Measurements from ENCODE around the gene SPIRE1. TPM values are rescaled to one million over a fixed set of nuclear protein-coding genes. Genes with fewer than 3 reads are reported as not detected.

The SPIRE1 gene
- total and polyA plus RNA-seq, 2 of the 4 experiments (the other 2 are of a cell fraction), result 11.6 to 31.4 TPM

- Histone ChIP-seq H3K27me3 (ENCODE audit: control insufficient read depth, insufficient read depth, low read length) (no peaks in the 10 kb centered on the region), H3K4me3 (ENCODE audit: insufficient read depth, low read depth, low read length) (no peak overlapping the region), H2BK120ac (ENCODE audit: low read depth, low read length) (no peak overlapping the region), H3K4me1 (ENCODE audit: control insufficient read depth, insufficient read depth, low read length) (no peaks in the 10 kb centered on the region), H3K9me3 (ENCODE audit: control insufficient read depth, insufficient read depth, low read length) (no peaks in the 10 kb centered on the region), H3K9ac (ENCODE audit: low read depth, low read length) (no peak overlapping the region), H4K5ac (ENCODE audit: low read depth, low read length) (no peak overlapping the region), H2AK9ac (replicated peaks; ENCODE audit: low read depth, low read length, poor library complexity) (no peak overlapping the region), H4K91ac (ENCODE audit: insufficient read depth, low read depth, low read length) (no peak overlapping the region), H2BK5ac (ENCODE audit: low read depth, low read length, poor library complexity, severe bottlenecking) (no peak overlapping the region), H3K18ac (ENCODE audit: low read depth, low read length) (no peak overlapping the region), H2BK20ac (ENCODE audit: low read depth, low read length) (no peak overlapping the region), H3K4ac (ENCODE audit: low read depth, low read length) (no peak overlapping the region), H3K79me1 (ENCODE audit: low read depth in 1 of 2, low read length in 2 of 2) (peaks cover 0 to 4% of the 10 kb centered on the region in 2 experiments; a peak in 1 of 4 replicates), H3K27ac (ENCODE audit: insufficient read depth, low read length) (no peak overlapping the region), H3K36me3 (ENCODE audit: control insufficient read depth, insufficient read depth, low read length) (peaks cover 18% of the 10 kb centered on the region), H3K23ac (ENCODE audit: low read depth, low read length) (no peak overlapping the region), H2AK5ac (ENCODE audit: low read depth, low read length) (no peak overlapping the region), H3K4me2 (ENCODE audit: low read depth, low read length) (no peak overlapping the region), H3K56ac (ENCODE audit: extremely low read depth, insufficient read depth, low read length) (no peak overlapping the region), H3K9me1 (ENCODE audit: insufficient read depth, low read length) (peaks cover 13% of the 10 kb centered on the region), H4K20me1 (ENCODE audit: insufficient read depth, low read length) (no peaks in the 10 kb centered on the region), H3K14ac (replicated peaks; ENCODE audit: low read depth, low read length) (no peak overlapping the region), H2AFZ (replicated peaks; ENCODE audit: low read length, poor library complexity) (no peak overlapping the region), H2BK15ac (ENCODE audit: low read depth, low read length) (no peak overlapping the region), H4K8ac (ENCODE audit: low read depth in 2 of 2, low read length in 2 of 2) (no peak overlapping the region)
- intact Hi-C loops (cut with micrococcal nuclease) (no loop called here), dilution Hi-C loops (cut with HindIII; ENCODE audit: low sequenced_read_pairs, unreplicated experiment) (loop anchor here (25.0 kb wide), 1 partner anchor 353 kb away; no protein-coding TSS in a partner anchor), in situ Hi-C loops (cut with MboI; ENCODE audit: low sequenced_read_pairs) (loop anchor here (10.0 kb wide), 1 partner anchor 59 kb away; the partner anchor contains the start of gene AFG3L2)
- CTCF ChIA-PET, result no interaction called here
- no peak for ATAC-seq (ENCODE audit: low read depth)
- POLR2A ChIA-PET (ENCODE audit: unreplicated experiment), result no interaction called here
- no peak for TF ChIP-seq SMC3 (IDR thresholded peaks at IDR 0.05; ENCODE audit: low read depth, low read length)
- TF ChIP-seq FOS (IDR thresholded peaks at IDR 0.05; ENCODE audit: low read depth, low read length), result no peak
- no peak for TF ChIP-seq BHLHE40 (IDR thresholded peaks at IDR 0.05; ENCODE audit: low read depth, low read length)
- TF ChIP-seq CEBPB (IDR thresholded peaks at IDR 0.05; ENCODE audit: low read depth, low read length), result no peak
- no peak for TF ChIP-seq NFE2L2 (IDR thresholded peaks at IDR 0.05; ENCODE audit: low read depth, low read length)
- WGBS, 2 experiments (ENCODE audit: extremely low coverage in 2 of 2, insufficient read length in 1 of 2), result 99% methylated on average over 37 of the region's 51 CpGs; no CpG with 5 or more reads in 1 of the 2 experiments
- BruUV-seq (replicated peaks), result no TSS peak
- DNase-seq, result no peak
These were observed 223.9 kb downstream of the SPIRE1 start for GRCh38 chr18:12433829-12434540.

Data from IMR-90 (cell line).